GM12875 (cell line): ENCODE results near the gene EHD3.

Experiments
- H3K4me3 ChIP-seq: one replicate; pipeline ENCODE4 v1.5.1; 2011; ENCODE audit warnings: low read depth, low read length, control low read depth
- CTCF ChIP-seq: IDR thresholded peaks from 2 replicates; pipeline ENCODE4 v1.5.1; 2011; ENCODE audit warnings: low read depth, mild to moderate bottlenecking, control low read depth, inconsistent platforms, low read length, moderate library complexity, borderline replicate concordance; ENCODE audit not compliant: insufficient read depth

Gene EHD3

GRCh38 chr2:31284107-31284506 lies 50.2 kb downstream of the EHD3 start:
- no peak overlapping the region for H3K4me3 ChIP-seq
- no peak for TF ChIP-seq CTCF

DNA sequence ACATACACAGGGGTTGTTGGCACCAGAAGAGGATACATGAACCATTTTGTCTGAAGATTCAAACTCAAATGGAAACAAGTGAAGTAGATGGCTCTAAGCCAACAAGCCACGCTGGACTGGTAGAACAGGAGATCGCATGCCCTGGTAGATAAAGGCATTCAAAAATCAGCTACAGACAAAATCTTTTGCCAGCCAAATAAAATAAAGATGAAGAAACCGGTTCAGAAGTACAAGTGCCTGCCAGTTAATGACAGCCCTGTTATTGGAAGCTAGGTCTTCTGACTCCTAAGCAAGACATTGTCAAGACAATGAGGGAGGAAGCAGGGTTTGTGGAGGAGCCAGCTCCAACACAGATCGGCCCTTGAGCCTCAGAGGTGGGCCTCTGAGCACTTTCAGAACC lies 52.3 kb downstream of the EHD3 start:
- TF ChIP-seq CTCF, result no peak
- H3K4me3 ChIP-seq, result no peak overlapping the region

DNA sequence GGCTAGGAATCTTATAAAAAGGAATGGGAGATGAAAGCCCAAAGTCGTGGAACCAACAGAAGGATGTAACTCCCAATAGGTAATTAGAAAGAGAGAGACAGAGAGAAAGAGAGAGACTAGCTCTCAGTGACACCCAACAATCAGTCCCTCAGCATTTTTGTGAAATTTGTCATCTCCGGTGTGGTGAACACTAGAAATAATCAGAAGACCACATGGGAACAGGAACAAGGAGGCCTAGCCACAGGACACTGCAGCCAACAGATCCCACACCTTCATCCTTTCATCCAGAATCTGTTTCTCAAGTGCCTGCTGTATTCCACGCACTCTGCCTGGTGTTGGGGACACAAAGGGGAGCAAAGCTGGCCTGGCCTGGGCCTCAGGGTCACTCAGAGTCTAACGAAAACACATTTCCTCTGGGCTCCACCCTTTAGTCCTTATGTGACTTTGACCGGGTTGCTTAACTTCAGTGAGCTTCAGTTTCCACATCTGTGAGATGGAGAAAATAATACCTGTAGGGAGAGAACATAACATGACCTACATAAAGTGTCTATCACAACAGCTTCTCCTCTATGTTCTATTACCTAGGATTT lies 53.1 kb downstream of the EHD3 start:
- no peak for TF ChIP-seq CTCF
- H3K4me3 ChIP-seq, result no peak overlapping the region

- no peak overlapping the region for H3K4me3 ChIP-seq
- no peak for TF ChIP-seq CTCF
Measured at GRCh38 chr2:31287654-31288053, 53.7 kb downstream of the EHD3 start.

GRCh38 chr2:31294196-31294595 lies 60.2 kb downstream of the EHD3 start:
- no peak for TF ChIP-seq CTCF
- no peak overlapping the region for H3K4me3 ChIP-seq

DNA sequence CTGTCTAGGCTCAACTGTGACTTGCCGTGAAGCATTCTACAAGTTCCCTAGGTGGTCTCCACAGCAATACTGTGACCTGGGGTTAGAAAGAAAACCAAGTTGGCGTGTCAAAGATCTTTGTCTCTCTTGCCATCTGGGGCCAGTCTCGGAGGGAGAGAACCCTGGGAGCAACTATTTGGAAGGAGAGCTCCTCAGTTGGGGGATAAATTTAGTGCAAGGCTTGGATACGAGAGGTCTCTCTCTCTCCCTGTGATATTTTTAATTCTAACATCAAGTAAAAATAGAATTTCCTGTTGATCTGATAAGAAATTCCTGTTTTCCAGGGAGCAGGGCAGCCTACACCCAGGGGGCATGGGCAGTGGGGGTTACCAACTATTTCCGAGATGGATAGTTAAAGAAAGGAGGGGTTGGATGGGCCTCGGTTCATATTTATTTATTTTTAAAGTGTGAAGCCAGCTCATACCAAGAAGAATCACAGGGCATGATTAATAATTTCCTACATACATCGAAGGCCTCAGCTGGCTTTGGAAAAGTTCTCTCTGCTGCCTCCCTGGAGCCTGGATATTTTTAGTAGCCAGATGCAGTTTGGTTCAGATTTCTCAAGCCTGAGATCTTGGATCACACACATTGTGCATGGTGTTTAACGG lies 62.8 kb downstream of the EHD3 start:
- no peak for TF ChIP-seq CTCF

GRCh38 chr2:31297751-31298150 lies 63.8 kb downstream of the EHD3 start:
- no peak overlapping the region for H3K4me3 ChIP-seq
- no peak for TF ChIP-seq CTCF

More for the DNA sequence above, 62.8 kb downstream of the EHD3 start:
- H3K4me3 ChIP-seq, result no peak overlapping the region
